Epithelial cell of esophagus (primary cell): Measurements from ENCODE around the gene HDHD5.
"Not testable (repeated sequence)": the region's sequence is repeated elsewhere in the genome, so short reads cannot be mapped to it uniquely, and the experiment has no call there.

Experiments used
- DNase-seq: peaks from one replicate; pipeline ENCODE4 v3.0.0; 2010; ENCODE audit warnings: low read depth
- H3K4me3 ChIP-seq: 2 replicates; pipeline ENCODE4 v1.5.1; 2011; ENCODE audit warnings: mild to moderate bottlenecking, low read length, control low read depth
- CTCF ChIP-seq: IDR thresholded peaks from 2 replicates; pipeline ENCODE4 v1.5.1; 2011; ENCODE audit warnings: low read depth, mild to moderate bottlenecking, low read length, control low read depth, inconsistent platforms; ENCODE audit not compliant: insufficient read depth; ENCODE audit errors: missing control alignments

Gene HDHD5

DNA sequence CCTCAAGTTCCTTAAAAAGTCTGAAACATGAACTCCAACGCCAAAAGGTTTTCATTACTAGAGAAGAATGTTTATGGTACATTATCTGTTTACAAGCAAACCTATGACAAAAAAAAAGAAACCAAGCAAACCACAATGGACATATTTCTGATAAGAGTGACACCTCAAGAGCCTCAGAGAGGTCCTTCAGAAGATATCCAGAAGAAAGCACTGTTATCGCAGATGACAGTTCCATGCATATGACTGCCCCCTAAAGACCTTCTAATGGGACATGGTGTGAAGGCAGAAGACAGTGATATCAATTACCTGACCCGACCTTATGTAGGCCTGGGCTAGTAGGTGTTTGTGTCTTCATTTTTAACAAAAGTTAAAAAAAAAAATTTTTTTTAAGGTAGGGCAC is 3.1 kb downstream of the HDHD5 start:
- TF ChIP-seq CTCF, result no peak
- no peak for DNase-seq
- H3K4me3 ChIP-seq, result no peak overlapping the region

DNA sequence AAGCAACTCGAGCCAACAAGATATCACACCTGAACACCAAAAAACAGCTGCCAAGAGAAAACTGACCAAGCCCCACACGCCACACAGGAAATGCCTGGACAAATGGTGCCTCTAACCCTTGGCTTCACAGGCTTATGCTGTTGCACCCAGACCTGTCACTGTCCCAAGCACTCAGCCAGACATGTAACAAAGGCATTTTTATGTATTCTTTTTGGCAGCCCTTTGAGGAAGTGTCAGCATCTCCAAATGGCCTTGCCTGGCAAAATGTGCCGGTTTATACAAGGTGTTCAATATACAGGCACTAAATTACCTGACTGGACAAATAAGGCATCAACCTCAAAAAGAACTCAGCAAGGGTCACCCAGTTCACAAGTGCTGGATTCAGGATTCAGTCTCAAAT is 6.1 kb downstream of the HDHD5 start:
- no peak overlapping the region for H3K4me3 ChIP-seq
- no peak for DNase-seq
- TF ChIP-seq CTCF, result no peak

GRCh38 chr22:17152340-17152739 is 6.7 kb downstream of the HDHD5 start:
- DNase-seq, result no peak
- no peak overlapping the region for H3K4me3 ChIP-seq
- TF ChIP-seq CTCF, result no peak

DNA sequence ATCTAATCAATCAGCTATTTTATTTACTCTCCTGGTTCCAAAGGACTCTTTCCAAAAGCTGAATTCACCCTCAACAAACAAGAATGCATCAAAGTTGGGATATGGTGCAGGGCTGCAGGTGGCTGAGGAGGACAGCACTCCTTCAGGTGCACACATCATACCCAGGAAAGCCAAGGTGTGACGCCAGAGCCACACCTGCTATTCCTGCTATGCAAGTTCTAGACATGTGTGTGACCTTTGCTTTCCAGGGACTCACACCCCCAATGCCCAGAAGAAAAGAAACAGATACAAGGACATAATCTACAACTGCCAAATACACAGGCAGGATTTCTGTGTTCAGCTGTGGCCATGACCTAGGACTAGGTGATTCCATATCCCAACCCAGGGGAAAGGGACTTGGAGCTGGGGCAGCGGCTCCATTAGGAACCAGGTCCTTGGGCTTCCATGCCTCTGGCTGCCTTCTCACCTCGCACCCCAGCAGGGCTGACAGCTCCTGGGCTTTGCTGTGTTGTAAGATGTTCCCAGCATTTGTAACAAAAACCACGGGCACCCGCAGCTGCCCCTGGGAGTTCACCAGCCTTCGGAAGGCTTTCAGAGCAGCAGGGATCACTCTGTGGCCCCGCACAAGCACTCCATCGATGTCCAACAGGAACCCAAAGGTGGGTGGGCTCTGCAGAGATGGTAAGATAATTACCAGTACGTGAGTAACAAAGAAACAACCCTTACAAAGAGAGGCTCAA is 9.8 kb downstream of the HDHD5 start:
- no peak overlapping the region for H3K4me3 ChIP-seq
- TF ChIP-seq CTCF, result no peak
- peak; percentile 38 for DNase-seq

GRCh38 chr22:17147458-17147857 is 11.6 kb downstream of the HDHD5 start:
- H3K4me3 ChIP-seq, DNase-seq: not testable (repeated sequence)

GRCh38 chr22:17145021-17145680 is 13.9 kb downstream of the HDHD5 start:
- TF ChIP-seq CTCF, result no peak
- no peak overlapping the region for H3K4me3 ChIP-seq
- DNase-seq, result no peak

GRCh38 chr22:17143826-17144225 is 15.3 kb downstream of the HDHD5 start:
- TF ChIP-seq CTCF, result no peak
- no peak overlapping the region for H3K4me3 ChIP-seq
- DNase-seq, result no peak
